Thymus (tissue), 11 donors: ENCODE results near the gene HOXB9. TPM values are rescaled to one million over a fixed set of nuclear protein-coding genes. Genes with fewer than 3 reads are reported as not detected.

Experiments used
- DNase-seq, 9 donors: peaks; one replicate each; pipeline ENCODE4 v3.0.0-alpha.2; 2013; ENCODE audit warnings: low spot score in 9 of 9, low read depth in 6 of 9, missing footprints in 1 of 9
- H3K27ac ChIP-seq, 2 donors: one replicate each; pipeline ENCODE4 v1.5.1; 2013; ENCODE audit warnings: control low read depth in 1 of 2, low read depth in 1 of 2, low read length in 1 of 2, mild to moderate bottlenecking in 1 of 2, moderate library complexity in 1 of 2
- H3K27me3 ChIP-seq, 2 donors: one replicate each; pipeline ENCODE4 v1.5.1; 2013; ENCODE audit warnings: low read length in 1 of 2; ENCODE audit not compliant: control insufficient read depth in 2 of 2, insufficient read depth in 1 of 2
- H3K36me3 ChIP-seq, 2 donors: one replicate each; pipeline ENCODE4 v1.5.1; 2013; ENCODE audit warnings: low read length in 1 of 2, mild to moderate bottlenecking in 1 of 2, moderate library complexity in 1 of 2; ENCODE audit not compliant: control insufficient read depth in 2 of 2, insufficient read depth in 2 of 2
- H3K4me1 ChIP-seq, 2 donors: one replicate each; pipeline ENCODE4 v1.5.1; 2013; ENCODE audit warnings: low read length in 2 of 2; ENCODE audit not compliant: control insufficient read depth in 2 of 2, insufficient read depth in 2 of 2
- H3K4me3 ChIP-seq, 2 donors: one replicate each; pipeline ENCODE4 v1.5.1; 2013; ENCODE audit warnings: low read length in 2 of 2, control low read depth in 1 of 2, mild to moderate bottlenecking in 1 of 2
- H3K9me3 ChIP-seq, 2 donors: one replicate each; pipeline ENCODE4 v1.5.1; 2013; ENCODE audit warnings: low read length in 1 of 2, mild to moderate bottlenecking in 1 of 2; ENCODE audit not compliant: control insufficient read depth in 2 of 2, insufficient read depth in 1 of 2
- WGBS: extraction: QIAGEN DNeasy Blood & Tissue Kit; methylation state at CpG from one replicate; pipeline ENCODE4 v1.1.7; 2013; 5-methylcytosine and 5-hydroxymethylcytosine counted together
- polyA plus RNA-seq: library from polyadenylated mRNA; stranded (reverse); fragments of 200-250 nt; gene quantifications from one replicate; pipeline ENCODE4 v1.2.3, GENCODE V29; 2013
- total RNA-seq: library from RNA; stranded (reverse); fragments of 120-200 nt; gene quantifications from one replicate; pipeline ENCODE4 v1.2.4, GENCODE V29; 2013
- donor health status: healthy.

The HOXB9 gene
- total and polyA plus RNA-seq, 2 donors: 0.05 to 0.27 TPM

DNA sequence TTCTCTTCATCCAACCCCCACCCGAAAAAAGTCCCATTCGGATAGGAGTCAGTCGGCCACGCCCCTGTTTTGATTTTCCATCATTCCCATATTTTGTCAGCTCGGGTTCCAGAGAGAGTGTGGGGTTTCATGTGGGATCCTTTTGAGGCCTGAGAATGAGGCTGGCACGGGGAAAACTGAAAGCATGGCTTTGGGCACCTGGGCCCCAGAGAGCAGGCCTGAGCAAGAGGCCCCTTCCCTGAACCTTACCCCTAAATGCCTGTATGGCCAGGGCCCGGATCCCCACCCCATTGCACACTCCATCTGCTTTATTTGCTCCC is 43.4 kb downstream of the HOXB9 start:
- no peak for DNase-seq
- Histone ChIP-seq H3K9me3 (peaks cover 0 to 13% of the 10 kb centered on the region in 2 donors), H3K4me1 (peaks cover 18 to 31% of the 10 kb centered on the region in 2 donors), H3K36me3 (no peaks in the 10 kb centered on the region), H3K4me3 (no peak overlapping the region), H3K27ac (no peak overlapping the region), H3K27me3 (peaks cover 91 to 97% of the 10 kb centered on the region in 2 donors)
- whole genome bisulfite sequencing: 33% methylated on average over 7 of the region's 7 CpGs

DNA sequence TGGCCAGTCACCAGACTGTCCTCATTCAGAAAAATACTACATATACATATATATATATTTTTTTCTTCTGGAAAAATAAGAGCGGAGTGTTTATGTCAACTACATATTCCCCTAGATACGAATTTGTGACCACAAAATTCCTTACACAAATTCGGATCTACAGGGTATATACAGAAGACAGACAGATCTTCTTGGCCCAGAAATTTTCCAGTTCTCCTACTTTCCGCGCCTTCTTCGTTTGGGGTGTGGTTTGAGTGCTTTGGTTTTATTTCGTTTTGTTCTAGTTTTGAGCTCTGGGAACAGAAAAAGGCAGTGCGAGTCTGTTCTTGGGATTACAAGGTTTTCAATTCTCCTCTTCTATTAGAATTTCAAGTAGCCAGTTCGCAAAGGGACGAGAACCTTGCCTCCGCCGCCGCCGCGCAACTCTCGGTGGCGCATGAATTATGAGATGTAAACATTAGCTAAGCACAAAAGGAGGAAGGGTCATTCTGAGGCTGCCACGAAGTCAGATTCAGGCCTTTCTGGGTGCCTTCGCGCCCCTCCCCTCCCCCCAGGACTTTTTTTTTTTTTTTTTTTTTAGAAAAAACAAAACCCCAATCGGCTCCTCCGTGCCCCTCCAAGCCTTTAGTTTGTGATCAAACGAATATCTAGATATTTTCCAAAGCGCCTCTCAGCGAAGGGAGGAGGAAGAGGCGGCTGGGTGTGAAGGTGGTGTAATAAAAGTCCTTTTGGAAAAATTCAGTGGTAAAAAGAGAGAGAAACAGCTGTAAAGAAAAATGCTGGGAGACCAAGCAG is 46.2 kb downstream of the HOXB9 start:
- DNase-seq: peak in 1 of 9 donors; percentile 46
- Histone ChIP-seq H3K4me1 (peaks cover 20 to 27% of the 10 kb centered on the region in 2 donors), H3K27ac (no peak overlapping the region), H3K9me3 (peaks cover 0 to 7% of the 10 kb centered on the region in 2 donors), H3K36me3 (no peaks in the 10 kb centered on the region), H3K27me3 (peaks cover 84 to 96% of the 10 kb centered on the region in 2 donors), H3K4me3 (no peak overlapping the region)
- 37% methylated on average over 26 of the region's 26 CpGs for WGBS

DNA sequence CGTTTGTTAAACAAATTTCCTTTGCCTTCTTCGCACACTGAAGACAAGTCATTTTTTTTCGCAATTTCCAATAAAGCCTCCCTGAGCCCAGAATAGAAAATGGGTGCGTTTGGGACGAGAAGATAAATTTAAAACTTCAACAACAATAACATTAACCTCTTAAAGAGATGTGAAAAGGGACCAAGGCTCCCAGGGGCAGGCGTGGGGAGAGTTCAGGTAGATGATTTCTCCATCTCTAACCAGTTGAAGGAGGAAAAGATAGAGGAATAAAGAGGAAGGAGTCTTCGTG is 46.7 kb downstream of the HOXB9 start:
- H3K36me3 ChIP-seq: no peaks in the 10 kb centered on the region
- peaks cover 0 to 6% of the 10 kb centered on the region in 2 donors for H3K9me3 ChIP-seq
- peak overlapping the region in 1 of 2 donors; percentile 86 for H3K4me3 ChIP-seq
- 44% methylated on average over 7 of the region's 7 CpGs for WGBS
- peaks cover 79 to 93% of the 10 kb centered on the region in 2 donors for H3K27me3 ChIP-seq
- H3K27ac ChIP-seq: no peak overlapping the region
- DNase-seq: peak in 1 of 9 donors; percentile 47
- peaks cover 19 to 25% of the 10 kb centered on the region in 2 donors for H3K4me1 ChIP-seq

DNA sequence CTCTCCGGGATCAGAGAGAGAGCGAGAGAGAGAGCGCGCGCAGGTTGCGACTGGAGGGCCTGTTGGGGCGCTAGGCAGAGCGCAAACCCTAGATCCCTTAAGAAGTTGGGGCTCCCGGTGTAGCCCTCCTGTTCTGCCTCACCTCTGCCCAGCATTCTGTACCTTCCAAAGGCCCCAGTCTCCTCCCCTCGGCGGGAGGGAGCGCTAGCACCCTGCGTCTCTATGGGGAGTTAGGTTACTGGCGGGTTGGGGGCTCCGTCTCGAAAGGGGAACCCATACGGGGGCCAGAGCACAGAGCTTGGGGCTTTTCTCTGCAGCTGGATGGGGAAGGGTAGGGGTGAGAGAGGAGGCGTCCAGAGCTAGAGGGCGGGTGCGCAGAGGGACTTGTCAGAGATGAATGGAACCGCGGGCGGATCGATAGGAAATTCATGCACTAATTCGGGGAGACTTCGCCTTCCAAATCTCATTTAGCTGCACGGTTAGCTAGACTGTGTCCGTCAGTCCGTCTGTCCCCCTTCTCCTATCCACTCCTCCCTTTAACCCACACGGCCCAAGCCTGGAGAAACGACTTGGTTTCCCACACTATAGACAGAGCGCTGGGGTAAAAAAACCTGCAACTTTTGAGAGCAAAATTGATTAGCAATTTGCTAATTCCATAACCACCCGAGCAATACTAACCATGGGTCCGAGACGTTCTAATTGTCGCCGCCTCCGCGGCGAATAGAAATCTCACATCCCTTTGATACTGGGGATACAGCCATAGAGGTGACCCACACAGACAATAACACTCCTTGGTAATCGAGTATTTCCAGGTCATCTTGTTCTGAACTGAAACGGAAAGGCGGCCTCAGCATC is 47.3 kb downstream of the HOXB9 start:
- H3K27me3 ChIP-seq: peaks cover 74 to 93% of the 10 kb centered on the region in 2 donors
- H3K36me3 ChIP-seq: no peaks in the 10 kb centered on the region
- 11% methylated on average over 43 of the region's 43 CpGs for WGBS
- peaks cover 0 to 6% of the 10 kb centered on the region in 2 donors for H3K9me3 ChIP-seq
- H3K4me3 ChIP-seq: peak overlapping the region; percentile 73 to 86
- H3K27ac ChIP-seq: peak overlapping the region in 1 of 2 donors; percentile 18
- peaks cover 19 to 27% of the 10 kb centered on the region in 2 donors for H3K4me1 ChIP-seq
- DNase-seq: peak in 3 of 9 donors; percentile 33 to 65 (median 50)

DNA sequence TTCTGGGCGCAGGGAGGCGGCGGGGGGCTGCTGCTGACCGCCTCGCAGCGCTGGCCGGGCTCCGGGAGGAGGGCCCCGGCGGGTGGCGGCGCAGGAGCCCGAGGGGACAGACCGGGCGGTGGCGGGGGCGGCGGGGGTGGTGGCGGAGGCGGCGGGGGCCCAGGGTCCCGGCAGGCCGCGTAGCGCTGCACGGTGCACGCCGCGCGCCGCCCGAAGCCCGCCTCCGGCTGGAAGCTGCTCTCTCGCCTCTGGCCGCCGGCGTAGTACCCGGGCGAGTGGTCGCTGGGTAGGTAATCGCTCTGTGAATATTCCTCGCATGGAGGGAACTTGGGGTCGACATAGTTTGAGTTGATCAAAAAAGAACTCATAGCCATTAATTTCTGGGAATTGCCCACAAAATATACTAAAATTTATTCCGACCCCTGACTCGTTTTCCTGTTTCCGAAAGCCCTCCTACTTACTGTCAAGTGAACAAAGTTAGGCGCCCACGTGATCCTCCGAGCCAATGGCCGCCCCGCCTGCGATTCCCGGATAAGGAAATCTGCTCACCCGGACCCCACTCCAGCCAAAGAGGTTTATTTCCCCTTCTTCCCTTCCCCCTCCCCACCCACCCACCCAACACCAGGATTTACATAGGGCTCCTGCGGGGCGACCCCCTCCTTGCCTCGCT is 48.1 kb downstream of the HOXB9 start, which contains the start of gene HOXB4:
Gene HOXB4, minus strand, starts transcription at position 405 of the 670 bp plus-strand sequence. Its CDS starts 31 bp downstream, at position 374.
- H3K4me1 ChIP-seq: peaks cover 19 to 32% of the 10 kb centered on the region in 2 donors

DNA sequence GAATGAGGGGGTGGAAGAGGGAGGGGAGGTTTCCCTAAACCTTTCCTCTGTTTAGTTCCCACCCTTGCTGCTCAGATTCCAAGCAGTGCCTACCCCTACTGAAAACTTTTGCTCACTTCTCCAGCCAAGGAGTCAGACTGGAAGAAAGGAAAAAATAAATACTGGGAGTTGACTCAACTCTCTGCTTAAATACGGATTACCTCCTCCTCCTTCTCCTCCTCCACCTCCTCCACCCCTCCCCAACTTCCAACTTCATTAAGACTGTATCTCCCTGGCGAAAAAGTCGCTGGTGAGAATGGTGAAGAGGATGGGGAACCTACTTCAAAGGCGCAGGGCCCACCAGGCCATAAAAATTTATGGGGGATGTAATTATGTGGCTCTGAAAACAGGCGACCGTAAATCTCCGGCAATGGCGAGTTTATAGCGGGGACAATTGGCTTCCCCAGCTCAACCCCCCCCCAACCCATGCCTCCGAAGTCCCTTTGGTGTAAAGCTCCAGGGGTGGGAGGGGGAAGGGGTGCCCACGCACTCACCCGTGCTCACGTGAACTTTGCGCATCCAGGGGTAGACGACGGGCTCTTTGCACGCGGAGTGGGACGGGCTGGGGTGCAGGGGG is 48.7 kb downstream of the HOXB9 start:
- Histone ChIP-seq H3K36me3 (no peaks in the 10 kb centered on the region), H3K4me3 (peak overlapping the region; percentile 45 to 86), H3K9me3 (peaks cover 0 to 6% of the 10 kb centered on the region in 2 donors), H3K27me3 (peaks cover 60 to 88% of the 10 kb centered on the region in 2 donors), H3K4me1 (peaks cover 19 to 33% of the 10 kb centered on the region in 2 donors), H3K27ac (peak overlapping the region in 1 of 2 donors; percentile 27)
- peak in 1 of 9 donors; percentile 38 for DNase-seq
- 4% methylated on average over 19 of the region's 19 CpGs for WGBS

More for the DNA sequence above, 48.1 kb downstream of the HOXB9 start, which contains the start of gene HOXB4:
- Histone ChIP-seq H3K27ac (peak within 1 kb of the TSS in 1 of 2 donors; percentile 27), H3K9me3 (peaks cover 0 to 6% of the 10 kb centered on the region in 2 donors), H3K27me3 (peaks cover 66 to 89% of the 10 kb centered on the region in 2 donors), H3K4me3 (peak within 1 kb of the TSS; percentile 73 to 86), H3K36me3 (no peaks in the 10 kb centered on the region)
- under 1% methylated on average over 58 of the region's 58 CpGs for WGBS
- peak in 7 of 9 donors; percentile 55 to 87 (median 68) for DNase-seq

DNA sequence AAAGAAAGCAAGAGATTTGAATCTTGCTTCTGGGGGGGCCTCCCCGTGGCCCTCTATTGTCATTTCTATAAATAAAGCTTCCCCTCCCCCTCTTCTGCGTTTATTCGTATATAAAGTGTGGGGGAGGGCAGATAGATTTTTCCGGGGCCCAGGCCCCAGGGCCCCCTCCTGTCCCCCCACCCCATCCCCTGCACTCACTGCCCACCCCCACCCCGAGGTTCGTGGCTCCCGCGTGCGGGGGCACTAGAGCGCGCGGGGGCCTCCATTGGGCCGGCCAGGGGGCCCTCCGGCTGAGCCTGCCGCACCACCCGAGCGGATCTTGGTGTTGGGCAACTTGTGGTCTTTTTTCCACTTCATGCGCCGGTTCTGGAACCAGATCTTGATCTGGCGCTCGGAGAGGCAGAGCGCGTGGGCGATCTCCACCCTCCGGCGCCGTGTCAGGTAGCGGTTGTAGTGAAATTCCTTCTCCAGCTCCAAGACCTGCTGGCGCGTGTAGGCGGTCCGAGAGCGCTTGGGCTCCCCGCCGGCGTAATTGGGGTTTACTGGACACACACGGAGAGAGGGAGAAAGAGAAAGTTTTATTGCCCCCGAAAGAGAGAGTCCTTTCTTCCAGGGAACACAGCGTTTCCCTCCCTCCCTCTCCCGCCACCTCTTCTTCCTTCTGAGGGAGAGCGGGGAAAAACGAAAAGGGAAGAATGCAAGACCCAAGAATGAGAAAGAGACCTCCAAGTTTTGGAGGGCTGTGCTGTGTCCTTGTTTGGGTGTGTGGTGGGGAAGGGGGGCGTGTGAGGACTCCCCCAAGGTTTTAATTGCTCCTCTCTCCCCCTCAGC is 49.5 kb downstream of the HOXB9 start:
- Histone ChIP-seq H3K4me1 (peaks cover 16 to 33% of the 10 kb centered on the region in 2 donors), H3K4me3 (peak overlapping the region in 1 of 2 donors; percentile 45)
- WGBS: 37% methylated on average over 43 of the region's 43 CpGs

More for the DNA sequence above, 49.5 kb downstream of the HOXB9 start:
- Histone ChIP-seq H3K36me3 (no peaks in the 10 kb centered on the region), H3K27ac (no peak overlapping the region), H3K9me3 (peaks cover 0 to 5% of the 10 kb centered on the region in 2 donors), H3K27me3 (peaks cover 52 to 86% of the 10 kb centered on the region in 2 donors)
- DNase-seq: no peak
